ENCODE results near the gene LMX1A.

The LMX1A gene

DNA sequence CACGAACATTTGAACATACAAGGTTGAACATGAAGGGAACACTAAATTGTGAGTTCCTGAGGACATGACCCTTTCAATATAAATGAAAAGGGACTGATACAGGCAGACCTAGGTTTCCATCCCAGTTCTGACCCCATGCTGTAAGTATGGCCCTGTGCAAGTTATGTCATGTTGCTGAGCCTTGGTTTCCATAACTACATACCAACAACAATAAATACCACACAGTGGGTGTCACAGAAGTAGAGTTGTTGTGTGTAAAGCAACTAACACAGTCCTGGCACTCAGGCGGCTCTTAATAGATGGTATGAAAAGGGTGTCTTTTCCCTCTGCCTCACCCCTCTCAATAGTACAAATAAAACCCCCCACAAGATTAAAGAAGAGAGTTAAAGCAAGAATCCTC is 140.8 kb downstream of the LMX1A start:
- DNase-seq = peak in 1 of 3 experiments; percentile 38

DNA sequence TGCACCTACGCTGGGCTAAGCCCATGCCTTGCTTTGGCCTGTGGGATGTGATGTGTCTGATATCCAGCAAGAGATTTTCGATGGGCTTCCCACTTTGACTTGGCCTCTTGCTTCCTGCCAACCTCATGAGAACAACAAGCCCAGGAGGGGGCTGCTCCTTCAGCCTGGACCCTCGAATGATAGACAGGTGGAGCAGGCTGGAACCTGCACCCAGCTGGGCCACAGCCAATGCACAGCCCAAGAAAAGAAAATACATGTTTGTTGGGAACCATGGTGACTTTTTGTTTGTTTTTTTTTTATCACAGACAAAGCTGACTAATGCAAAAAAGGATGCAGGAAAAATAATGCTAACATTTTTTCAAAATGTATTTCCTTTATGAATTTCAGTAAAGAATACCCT is 144.3 kb downstream of the LMX1A start:
- peak in 1 of 3 experiments; percentile 4 for DNase-seq

DNA sequence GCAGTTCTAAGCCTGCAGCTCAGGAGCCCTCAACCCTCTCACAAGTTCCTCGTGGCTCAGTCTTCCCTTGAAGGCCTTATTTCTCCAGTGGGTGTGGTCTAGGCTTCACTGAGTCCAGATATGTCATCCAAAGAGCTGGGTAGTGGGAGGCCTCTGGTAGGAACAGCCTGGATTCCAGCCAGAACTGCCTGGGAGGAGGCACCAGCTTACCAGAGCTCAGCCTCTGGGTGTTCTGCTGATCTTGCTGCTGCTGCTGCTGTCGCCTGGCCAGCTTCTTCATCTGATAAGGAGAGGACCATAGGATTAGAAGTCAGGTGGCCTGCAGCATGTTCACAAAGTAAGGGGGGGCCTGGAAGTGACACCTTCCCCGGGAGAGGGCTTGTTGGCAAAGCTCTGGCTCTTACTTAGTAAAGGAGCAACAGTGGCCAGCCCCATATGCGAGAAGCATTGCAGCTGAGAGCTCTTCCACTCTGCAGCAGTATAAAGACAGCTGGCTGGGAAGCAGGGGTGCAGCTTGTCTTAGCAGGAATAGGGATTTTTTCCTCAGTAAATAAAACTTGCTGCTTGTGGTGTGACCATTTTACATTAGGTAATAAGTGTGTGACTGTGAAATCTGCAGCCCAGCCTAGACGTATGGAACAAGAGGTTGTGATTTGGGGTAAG is 148.5 kb downstream of the LMX1A start:
- DNase-seq = no peak

DNA sequence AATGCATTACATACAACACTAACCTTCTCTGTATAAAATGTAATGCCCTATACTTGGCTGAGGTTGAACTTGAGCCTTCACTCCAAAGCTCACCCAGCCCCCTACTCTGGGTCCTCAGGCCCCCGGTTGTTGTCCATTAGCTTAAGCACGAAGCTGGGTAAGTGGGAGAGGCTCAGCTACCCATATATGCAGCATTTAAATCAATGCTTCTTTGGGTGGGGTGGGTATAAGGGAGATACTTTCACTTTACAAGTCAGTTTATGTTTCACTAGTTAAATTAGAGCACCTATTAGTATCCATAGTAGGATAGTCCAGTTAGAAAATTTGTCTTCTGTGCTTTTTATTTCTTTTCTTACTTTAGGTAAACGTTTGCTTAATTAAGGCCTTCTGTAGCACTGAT is 151.4 kb downstream of the LMX1A start:
- DNase-seq = no peak

DNA sequence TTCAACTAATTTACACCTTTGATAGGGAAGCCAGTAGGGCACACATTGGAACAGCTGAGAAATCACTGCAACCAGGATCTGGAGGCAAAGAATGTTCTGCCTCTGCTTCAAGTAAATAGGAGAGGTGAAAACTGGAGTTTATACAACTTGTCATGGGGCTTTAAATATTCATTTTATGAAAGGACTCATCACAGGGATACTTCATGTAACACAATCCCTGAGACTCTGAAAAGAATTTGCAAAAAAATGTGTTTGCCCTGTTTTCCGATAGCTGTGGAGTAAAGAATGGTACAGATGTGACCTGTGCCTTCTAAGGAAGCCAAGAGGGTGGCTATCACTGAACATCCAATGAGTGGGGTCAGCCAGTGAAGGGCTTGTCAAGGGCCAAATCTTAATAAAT is 152.0 kb downstream of the LMX1A start:
- DNase-seq = no peak

DNA sequence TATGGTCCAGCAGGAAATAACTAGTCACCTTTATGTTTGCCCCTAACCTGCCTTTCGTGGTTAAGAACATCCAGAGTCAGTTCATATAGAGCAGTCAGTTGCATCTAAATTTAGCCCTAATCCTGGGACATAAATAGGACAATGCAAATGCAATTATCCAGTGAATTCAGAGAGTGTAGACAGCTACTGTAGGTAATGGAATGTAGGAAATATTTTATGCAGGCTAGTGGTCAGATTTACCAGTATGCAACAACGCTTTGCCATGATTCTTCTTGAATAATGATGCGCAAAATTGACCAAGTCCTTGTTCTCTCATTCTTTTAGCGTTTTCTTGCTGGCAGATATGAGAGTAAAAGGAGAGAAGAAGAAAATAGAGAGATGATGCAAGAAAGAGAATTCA is 165.4 kb downstream of the LMX1A start:
- no peak for DNase-seq

DNA sequence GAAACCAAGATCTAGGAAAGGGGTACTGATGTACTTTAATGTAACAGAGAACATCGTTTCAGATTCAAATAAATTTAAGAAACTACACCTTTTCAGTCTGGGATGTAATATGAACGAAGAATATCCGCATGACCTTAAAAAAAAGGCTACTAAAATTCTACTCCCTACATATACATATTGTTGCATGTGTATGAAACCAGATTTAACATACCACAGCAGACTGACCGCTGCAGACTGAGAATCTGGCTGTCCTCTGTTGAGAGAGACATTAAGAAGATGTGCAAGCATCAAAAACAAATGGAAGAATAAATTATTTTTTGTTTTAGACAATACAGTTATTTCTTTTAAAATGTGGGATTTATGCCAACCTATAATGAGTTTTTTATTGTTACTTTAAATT is 166.6 kb downstream of the LMX1A start:
- DNase-seq = no peak

DNA sequence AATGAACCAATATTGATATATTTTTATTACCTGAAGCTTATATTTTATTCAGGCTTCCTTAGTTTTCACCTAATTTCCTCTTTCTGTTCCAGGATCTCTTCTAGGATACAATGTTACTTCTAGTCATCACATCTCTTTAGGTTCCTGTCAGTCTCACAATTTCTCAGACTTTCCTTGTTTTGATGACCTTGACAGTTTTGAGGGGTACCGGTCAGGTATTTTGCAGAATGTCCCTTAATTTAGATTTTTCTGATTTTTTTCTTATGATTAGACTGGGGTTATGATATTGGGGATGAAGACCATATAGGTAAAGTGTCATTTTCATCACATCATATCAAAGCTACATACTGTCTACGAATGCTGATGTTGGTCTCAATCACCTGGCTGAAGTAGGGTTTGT is 167.5 kb downstream of the LMX1A start:
- DNase-seq = no peak

DNA sequence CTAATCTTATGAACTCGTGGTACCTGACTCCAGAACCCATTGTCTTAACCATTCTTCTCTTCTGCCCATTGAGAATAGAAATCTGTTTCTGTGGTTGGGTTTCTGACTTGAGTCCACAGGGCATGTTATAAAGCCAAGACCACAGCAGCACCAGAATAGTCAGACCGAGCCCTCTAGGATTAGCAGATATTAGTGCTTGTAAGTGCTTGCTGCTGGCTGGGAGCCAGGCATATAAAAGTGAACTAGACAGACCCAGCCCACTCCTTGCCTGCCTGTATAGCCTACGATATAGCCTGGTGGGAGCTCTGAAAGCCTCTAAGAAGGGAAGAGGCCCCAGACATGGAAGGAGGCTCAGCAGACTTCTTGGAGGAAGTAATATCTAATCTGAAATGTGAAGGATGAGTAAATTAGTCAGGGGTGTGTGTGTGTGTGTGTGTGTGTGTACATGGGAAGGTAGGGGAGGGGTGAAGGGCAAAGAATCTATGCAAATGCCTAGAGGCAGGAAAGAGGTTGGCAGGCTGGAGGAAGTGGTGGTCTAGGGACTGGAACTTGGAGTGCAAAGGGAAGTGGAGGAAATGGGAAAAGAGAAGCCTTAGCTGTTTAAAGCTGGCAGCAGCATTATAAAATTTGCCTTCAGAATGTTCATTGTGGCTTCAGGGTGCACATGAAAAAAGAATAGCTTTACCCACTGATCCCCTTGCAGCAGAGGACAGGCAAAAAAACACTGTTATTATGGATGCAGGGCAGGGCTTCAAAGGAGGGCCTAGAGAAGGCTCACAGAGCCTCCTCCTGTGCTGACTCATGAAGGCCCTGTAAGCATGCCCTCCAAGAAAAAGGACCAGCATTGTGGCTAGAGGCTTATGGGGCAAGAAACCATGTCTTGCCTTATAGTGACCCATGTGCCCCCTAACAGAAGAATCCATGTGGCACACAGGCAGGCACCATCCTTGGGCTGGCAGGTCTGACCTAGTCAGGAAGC is 169.2 kb downstream of the LMX1A start:
- peak in 1 of 3 experiments; percentile 32 for DNase-seq

DNA sequence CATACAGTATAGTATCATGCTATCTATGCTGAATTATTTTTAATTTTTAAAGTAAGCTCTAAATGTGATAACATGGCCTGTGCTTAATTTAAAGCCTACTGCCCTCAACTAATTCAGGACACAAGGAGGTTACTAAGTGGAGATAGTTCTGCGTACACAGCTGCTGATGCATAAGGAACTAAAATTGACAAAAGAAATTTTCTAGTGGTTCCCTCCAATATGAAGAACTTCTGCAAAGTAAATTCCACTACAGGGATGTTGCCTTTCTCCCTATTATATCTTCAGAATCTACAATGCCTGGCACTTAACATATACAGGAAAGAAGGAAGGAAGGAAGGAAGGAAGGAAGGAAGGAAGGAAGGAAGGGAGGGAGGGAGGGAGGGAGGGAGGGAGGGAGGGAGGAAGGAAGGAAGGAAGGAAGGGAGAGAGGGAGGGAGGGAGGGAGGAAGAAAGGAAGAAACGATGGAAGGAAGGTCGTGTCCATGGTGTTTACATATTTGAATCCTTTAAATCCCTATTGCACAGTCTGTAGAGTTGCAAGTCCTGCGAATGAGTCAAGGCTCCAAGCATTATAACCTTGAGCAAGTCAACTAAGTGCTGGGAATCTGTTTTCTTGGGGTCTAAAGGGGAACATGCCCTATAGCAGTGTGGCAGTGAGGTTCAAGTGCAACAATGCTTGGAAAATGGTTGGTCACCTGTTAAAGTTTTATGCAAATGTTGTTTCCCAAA is 171.2 kb downstream of the LMX1A start:
- DNase-seq = no peak

DNA sequence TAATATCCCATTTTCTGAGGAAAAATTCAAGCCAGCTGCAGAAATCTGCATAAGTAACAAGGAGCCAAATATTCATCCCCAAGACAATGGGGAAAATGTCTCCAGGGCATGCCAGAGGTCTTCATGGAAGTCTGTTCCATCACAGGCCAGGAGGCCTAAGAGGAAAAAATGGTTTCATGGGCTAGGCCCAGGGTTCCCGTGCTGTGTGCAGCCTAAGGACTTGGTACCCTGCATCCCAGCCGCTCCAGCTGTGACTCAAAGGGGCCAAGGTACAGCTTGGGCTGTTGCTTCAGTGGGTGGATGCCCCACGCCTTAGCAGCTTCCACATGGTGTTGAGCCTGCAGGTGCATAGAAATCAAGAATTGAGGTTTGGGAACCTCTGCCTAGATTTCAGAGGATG is 173.5 kb downstream of the LMX1A start:
- no peak for DNase-seq

DNA sequence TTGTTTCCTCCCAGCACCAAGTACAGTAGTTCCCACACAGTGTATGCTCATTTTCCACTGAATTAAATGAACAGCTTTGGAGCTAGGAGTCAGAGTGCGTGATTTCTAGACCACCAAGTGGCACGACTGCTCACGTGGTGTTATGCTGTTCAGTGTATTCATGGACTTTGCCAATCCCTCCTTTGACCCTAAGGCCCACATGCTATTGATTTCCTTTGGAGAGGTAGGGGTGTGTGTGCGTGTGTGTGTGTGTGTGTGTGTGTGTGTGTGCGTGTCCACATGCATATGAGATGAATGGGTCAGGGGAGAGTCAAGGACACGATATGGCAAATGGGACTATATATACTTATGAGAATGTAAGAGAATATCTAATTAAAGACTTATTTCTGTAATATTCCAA is 177.2 kb downstream of the LMX1A start:
- no peak for DNase-seq

DNA sequence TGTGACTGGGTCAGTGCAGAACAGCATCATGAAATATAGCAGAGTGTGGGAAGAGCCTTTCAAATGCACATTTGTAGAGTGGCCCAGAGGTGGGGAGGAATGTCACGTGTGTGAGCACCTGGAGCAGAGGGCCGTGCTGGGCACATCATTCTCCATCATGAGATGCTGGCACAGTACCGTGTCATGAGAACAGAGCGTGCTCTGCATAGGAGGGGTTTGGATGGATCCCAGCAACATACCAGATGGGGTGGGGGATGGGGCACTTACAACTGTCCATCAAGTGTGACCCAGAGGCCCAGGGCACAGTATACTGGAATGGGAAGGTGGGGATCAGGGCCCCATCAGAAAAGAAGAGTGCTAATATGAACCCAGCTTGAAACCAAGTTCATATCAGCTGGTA is 182.0 kb downstream of the LMX1A start:
- no peak for DNase-seq

DNA sequence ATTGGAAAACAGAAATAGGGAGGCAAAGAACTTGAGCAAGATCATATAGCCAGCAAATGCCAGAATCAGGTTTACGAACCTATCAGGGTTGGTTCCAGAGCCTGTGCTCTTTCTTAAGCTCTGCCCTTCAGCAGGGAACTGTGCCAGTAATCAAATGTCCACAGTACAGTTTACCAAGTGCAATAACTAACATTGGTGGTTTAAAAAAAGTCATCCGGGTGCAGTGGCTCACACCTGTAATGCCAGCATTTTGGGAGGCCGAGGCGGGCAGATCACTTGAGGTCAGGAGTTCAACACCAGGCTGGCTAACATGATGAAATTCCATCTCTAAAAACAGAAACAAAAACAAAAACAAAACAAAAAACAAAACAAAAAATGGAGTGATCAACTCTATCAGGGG is 182.7 kb downstream of the LMX1A start:
- DNase-seq = no peak

DNA sequence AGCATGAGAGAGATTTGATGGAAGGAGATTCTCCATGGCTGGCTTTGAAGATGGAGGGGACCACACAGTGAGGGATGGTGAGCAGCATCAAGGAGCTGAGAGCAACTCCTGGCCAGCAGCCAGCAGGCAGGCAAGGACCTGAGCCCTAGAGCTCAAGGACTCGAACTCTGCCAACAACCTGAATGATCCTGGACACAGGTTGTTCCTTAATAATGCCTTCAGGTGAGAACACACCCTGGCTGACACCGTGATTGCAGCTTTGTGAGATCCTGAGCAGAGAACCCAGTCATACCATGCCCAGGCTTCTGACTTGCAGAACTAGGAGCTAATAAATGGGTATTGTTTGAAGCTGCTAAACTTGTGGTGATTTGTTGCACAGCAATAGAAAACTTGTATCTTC is 183.1 kb downstream of the LMX1A start:
- no peak for DNase-seq

DNA sequence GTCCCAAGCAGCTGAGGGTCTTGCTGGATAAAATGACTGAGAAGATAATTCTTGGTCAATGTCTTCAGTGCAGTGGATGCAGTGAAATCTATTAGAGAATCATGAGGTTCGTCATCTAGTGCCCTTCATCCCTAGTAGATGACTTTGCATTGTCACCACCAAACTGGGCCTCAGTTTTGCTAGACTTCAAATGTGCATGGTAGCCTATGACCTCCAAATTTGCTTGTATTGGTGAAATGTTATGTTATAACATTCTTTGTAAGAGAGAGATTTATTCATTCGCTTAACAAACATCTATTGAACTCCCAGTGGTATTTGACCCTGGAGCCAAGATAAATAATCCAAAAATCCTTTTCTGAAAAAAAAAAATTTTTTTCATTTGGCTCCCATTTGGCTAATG is 183.8 kb downstream of the LMX1A start:
- no peak for DNase-seq

DNA sequence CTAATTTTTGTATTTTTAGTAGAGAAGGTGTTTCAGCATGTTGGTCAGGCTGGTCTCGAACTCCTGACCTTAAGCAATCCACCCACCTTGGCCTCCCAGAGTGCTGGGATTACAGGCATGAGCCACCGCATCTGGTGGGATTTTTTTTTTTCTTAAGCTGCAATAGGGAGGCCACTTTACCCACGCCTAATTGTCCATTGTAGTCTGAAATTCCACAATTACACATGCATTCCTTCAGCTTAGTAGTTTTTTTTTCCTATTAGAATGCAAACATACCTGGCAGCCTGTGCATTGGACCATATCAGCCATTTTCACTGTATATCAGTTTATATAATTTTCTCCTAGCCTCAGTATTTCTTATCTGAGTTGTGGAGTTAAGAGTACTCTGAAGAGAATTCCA is 186.8 kb downstream of the LMX1A start:
- no peak for DNase-seq

DNA sequence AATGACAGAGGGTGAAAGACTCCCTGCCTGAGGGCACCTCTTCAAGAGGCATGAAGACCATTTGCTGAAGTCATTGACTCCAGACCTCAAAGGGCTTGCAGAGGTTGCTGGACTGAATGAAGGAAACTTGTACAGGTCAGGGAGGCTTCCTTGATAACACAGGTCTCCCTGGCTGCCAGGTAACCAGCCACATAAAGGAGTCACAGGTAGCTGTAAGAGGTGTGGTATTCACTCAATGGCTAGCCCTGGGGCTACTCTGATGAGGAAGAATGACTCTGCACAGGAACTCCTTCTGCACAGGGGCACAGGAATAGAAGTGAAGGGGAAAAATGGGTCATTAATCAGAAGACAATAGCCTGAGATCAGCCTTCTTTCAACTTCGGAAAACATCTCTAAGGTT is 187.5 kb downstream of the LMX1A start:
- DNase-seq = peak in 1 of 3 experiments; percentile 12

DNA sequence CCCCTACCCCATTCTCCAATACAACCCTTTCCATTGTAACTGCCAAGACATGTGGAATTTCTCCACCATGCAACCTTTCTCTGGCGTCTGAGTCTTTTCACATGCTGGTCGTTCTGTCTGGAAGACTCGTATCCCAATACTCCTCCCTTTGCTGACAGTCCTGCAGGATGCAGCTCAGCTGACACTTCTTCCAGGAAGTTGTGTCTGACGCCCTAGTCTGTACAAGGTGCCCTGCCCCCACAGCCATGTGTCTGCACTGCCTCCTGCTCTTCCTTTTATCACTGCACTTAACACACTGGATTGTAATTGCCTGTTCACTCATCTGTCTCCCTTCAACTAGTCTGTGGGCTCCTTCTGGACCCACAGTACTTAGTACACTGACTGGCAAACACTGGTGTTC is 188.0 kb downstream of the LMX1A start:
- DNase-seq = no peak

DNA sequence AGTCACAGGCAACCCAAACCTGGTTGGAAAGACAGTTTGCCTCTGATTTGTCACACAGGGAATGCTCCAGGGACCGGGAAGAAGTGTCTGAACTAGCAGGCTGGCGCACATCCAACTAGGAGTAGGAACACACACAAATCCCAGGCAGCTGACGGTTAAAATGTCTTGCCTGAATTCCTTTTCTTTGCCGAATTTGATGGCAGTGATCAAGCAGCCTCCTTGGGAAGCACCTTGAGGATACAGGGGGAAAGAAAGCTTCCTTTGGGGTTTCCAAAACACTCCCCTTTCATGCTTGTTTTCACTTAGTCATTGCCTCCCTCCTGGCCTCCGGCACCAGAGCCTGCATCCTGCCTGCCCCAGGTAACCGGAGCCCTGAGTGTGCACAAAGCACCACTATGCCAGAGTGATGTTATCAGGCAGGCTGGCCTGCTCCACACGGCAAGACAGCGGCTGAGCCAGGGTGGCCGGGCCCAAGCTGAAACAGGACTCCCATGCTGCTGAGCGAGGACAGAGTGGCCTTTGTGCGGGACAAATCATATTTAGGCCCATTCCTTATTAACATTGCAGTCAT is 193.8 kb downstream of the LMX1A start:
- peak; percentile 59 to 91 (median 62) for DNase-seq

DNA sequence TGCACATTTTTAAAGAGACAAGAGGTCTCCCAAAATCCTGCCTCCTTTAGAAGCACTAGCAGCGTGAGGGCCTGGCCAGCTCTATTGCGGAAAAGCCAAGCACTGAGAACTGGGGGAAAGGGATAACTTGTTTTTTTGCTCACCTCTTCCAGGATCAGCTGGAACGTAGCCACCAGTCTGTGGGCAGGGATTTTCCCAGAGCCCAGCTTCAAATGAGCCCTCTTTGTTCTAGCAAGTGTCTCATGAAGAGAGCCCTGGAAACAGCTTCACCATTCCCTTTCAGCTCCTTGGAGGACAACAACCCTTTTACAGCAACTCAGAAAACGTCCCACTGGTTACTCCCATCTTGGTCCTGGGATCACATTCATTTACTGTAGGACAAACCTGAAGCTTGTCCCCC is 195.4 kb downstream of the LMX1A start:
- DNase-seq = no peak

DNA sequence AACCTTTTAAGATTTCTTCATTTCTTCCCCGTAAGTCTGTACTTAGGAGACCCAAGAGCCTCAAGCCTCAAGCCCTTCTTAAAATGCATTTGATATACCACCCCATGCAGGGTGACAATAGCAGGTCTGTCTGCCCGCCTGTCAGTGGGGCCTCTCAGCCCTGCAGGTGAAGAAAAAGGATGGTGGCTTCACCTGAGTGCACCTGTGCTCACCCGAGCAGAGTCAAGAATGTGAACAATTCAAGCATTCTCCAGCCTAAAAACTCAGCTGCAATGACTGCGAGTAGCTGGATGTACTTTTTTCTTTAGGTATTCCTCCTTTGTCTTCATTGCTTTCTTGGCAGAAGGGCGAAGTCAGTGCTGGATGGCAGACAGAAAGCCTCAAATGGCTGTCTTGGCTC is 203.3 kb downstream of the LMX1A start:
- DNase-seq = no peak

DNA sequence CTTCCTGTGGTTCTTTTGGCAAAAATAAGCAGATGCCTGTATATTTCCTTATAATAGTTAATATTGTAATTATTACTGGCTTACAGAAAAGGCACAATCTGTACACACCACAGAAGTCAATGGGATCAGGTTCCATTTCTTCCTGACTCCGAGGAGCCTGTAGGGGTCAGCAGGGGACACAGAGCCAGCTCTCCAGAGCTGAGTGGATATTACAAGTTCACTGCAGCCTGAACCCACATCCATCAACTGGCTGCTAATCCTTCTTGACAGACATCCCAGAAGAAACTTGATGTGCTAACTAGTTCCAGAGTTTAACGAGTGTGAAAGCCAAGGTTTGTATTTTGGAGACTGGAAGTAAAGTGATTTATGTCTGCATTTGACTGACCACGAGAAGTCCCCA is 203.8 kb downstream of the LMX1A start:
- DNase-seq = peak; percentile 21 to 68 (median 33)
